Measurements from ENCODE around the gene SMTNL2.

GRCh38 chr17:4557626-4558346 lies 26.5 kb upstream of the SMTNL2 start:
- TF ChIP-seq CTCF (IDR thresholded peaks at IDR 0.05) (no peak), POLR2A (IDR thresholded peaks at IDR 0.05) (no peak)
